ENCODE results near the gene TMEM272.

- TF ChIP-seq CTCF (IDR thresholded peaks at IDR 0.05) (no peak), POLR2A (IDR thresholded peaks at IDR 0.05) (no peak)
Observed at GRCh38 chr13:51808811-51809210, 36.2 kb downstream of the TMEM272 start.
